ENCODE results near the gene GNAI2. TPM values are rescaled to one million over a fixed set of nuclear protein-coding genes. Genes with fewer than 3 reads are reported as not detected.
"Not testable (repeated sequence)": the region's sequence is repeated elsewhere in the genome, so short reads cannot be mapped to it uniquely, and the experiment has no call there.

Gene GNAI2
- total RNA-seq, 5 donors from 2014 or later (not counting 1 experiment from before 2014, with no cell fraction given), result 257 to 313 (median 287) TPM

DNA sequence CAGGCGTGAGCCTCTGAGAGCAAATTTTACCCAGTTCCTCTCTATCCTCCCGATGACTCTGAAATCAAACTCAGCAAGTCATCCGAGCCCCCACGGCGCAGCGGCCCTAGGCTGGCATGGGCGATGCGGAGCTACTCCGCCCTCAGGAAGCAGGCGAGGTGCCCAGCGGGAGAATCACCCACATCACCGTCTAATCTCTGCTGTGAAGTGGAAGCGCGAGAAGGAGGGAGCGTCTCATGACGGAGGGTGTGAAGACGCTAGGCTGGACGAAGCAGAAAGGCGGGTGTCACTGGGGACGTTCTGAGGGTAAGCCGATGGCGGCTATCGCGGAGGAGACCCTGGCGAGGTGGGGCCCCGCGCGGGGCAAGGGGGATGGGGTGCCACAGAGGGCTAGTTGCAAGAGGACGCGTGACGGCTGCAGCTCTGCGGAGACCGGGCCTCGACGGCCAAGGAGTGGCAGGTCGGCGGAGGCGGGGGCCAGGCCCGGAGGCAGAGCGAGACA lies 9.1 kb upstream of the GNAI2 start:
- H3K4me3 Mint-ChIP-seq, result peak overlapping the region; percentile 89 to 93 (median 92)
- peaks cover 0 to 3% of the 10 kb centered on the region in 2 donors for H3K27me3 Mint-ChIP-seq
- H3K36me3 Mint-ChIP-seq, result no peaks in the 10 kb centered on the region
- H3K27ac Mint-ChIP-seq, result peak overlapping the region; percentile 76 to 86
- peak overlapping the region; percentile 55 for H3K27ac ChIP-seq (ENCODE audit: low read length)
- peak overlapping the region; percentile 67 to 73 for H3K4me3 ChIP-seq (ENCODE audit: control insufficient read depth in 1 of 2, extremely low read depth in 1 of 2, low read length in 1 of 2)
- WGBS (ENCODE audit: insufficient coverage), result 0% methylated on average over 30 of the region's 40 CpGs
- peaks cover 19 to 27% (median 26%) of the 10 kb centered on the region in 3 donors for H3K4me1 Mint-ChIP-seq
- DNase-seq (peak in 13 of 35 experiments; percentile 17 to 68 (median 32)), ATAC-seq (replicated peaks in 1 of 4) (peak; percentile 17 to 29 (median 26))
- no peaks in the 10 kb centered on the region for H3K9me3 Mint-ChIP-seq
- ChIA-PET CTCF (interaction anchor here (0.7 to 5.5 kb wide), 16 partner anchors 9 to 1993 kb away, joined by 3 to 60 read pairs (median 4); partner anchors contain the start of genes HYAL2 (in 1 of the 2), HYAL3 (in 1 of the 2) and NAA80 (in 1 of the 2)), POLR2A (interaction anchor here in 1 of 2 donors (1.8 kb wide), 1 partner anchor 20 kb away, joined by 4 read pairs; no protein-coding TSS in a partner anchor)
- H3K27me3 ChIP-seq (replicated peaks in 1 of 2; ENCODE audit: control insufficient read depth in 2 of 2, extremely low read depth in 1 of 2, insufficient read depth in 2 of 2, low read length in 1 of 2), result peaks cover 0 to 6% of the 10 kb centered on the region in 2 experiments
- no peaks in the 10 kb centered on the region for H3K9me3 ChIP-seq
- peaks cover 0 to 32% of the 10 kb centered on the region in 2 experiments for H3K4me1 ChIP-seq (ENCODE audit: control insufficient read depth in 1 of 2, extremely low read depth in 1 of 2, insufficient read depth in 2 of 2, low read length in 2 of 2)
- H3K36me3 ChIP-seq (ENCODE audit: control insufficient read depth in 2 of 2, extremely low read depth in 1 of 2, insufficient read depth in 1 of 2, low read length in 1 of 2), result no peaks in the 10 kb centered on the region

DNA sequence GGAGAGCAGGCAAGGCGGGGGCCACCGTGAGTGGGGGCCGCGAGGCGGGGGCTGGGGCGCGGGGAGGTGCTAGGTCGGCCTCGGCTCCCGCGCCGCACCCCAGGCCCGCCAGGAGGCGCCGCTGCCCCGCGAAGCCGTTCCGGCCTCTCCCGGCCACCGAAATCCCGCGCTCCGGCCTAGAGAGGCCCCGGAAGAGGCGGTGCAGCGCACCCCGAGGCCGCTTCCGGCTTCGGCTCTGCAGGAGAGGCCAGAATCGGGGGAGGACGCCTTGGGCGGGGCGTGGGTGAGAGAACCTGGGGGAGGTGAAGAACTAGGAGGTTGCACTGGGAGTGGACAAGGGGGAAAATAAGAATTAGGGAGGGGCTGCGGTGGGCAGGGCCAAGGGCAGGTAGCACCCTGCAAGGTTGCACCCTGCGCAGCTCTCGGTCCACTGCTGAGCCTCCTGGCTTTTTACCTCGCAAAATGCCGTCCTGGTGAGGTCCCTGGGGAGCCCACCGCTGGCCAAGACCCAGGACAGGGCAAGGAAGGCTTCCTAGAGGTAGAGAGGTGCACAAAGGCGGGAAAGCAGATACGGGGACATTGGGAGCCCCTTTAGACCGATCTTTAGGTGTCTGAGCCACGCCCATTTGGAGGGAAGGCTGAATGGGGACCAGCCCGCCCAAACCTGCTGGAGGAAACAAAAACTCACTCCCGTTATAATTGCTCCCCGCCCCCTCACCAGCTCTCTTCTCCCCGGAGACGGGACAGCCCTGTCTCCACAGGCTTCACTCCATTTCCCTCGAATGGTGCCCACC lies 8.4 kb upstream of the GNAI2 start:
- Mint-ChIP-seq H3K36me3 (no peaks in the 10 kb centered on the region), H3K4me1 (peaks cover 19 to 29% (median 27%) of the 10 kb centered on the region in 3 donors), H3K4me3 (peak overlapping the region; percentile 89 to 93 (median 92)), H3K27me3 (peaks cover 0 to 3% of the 10 kb centered on the region in 2 donors), H3K27ac (peak overlapping the region; percentile 84 to 88), H3K9me3 (no peaks in the 10 kb centered on the region)
- DNase-seq (peak; percentile 79 to 95 (median 87)), ATAC-seq (replicated peaks in 1 of 4) (peak; percentile 85 to 87 (median 87))
- no peaks in the 10 kb centered on the region for H3K36me3 ChIP-seq (ENCODE audit: control insufficient read depth in 2 of 2, extremely low read depth in 1 of 2, insufficient read depth in 1 of 2, low read length in 1 of 2)
- peaks cover 0 to 6% of the 10 kb centered on the region in 2 experiments for H3K27me3 ChIP-seq (replicated peaks in 1 of 2; ENCODE audit: control insufficient read depth in 2 of 2, extremely low read depth in 1 of 2, insufficient read depth in 2 of 2, low read length in 1 of 2)
- peak overlapping the region; percentile 67 to 95 for H3K4me3 ChIP-seq (ENCODE audit: control insufficient read depth in 1 of 2, extremely low read depth in 1 of 2, low read length in 1 of 2)
- WGBS (ENCODE audit: insufficient coverage), result under 1% methylated on average over 43 of the region's 51 CpGs
- H3K9me3 ChIP-seq, result no peaks in the 10 kb centered on the region
- ChIA-PET POLR2A (interaction anchor here in 1 of 2 donors (0.8 to 1.8 kb wide), 2 partner anchors 13 to 19 kb away, joined by 3 to 4 read pairs; no protein-coding TSS in a partner anchor), CTCF (interaction anchor here (0.6 to 5.5 kb wide), 12 partner anchors 16 to 101 kb away, joined by 3 to 60 read pairs (median 4); partner anchors contain the start of genes HYAL3 (in 1 of the 2) and NAA80 (in 1 of the 2))
- H3K27ac ChIP-seq (ENCODE audit: low read length), result peak overlapping the region; percentile 55
- H3K4me1 ChIP-seq (ENCODE audit: control insufficient read depth in 1 of 2, extremely low read depth in 1 of 2, insufficient read depth in 2 of 2, low read length in 2 of 2), result peaks cover 0 to 32% of the 10 kb centered on the region in 2 experiments

DNA sequence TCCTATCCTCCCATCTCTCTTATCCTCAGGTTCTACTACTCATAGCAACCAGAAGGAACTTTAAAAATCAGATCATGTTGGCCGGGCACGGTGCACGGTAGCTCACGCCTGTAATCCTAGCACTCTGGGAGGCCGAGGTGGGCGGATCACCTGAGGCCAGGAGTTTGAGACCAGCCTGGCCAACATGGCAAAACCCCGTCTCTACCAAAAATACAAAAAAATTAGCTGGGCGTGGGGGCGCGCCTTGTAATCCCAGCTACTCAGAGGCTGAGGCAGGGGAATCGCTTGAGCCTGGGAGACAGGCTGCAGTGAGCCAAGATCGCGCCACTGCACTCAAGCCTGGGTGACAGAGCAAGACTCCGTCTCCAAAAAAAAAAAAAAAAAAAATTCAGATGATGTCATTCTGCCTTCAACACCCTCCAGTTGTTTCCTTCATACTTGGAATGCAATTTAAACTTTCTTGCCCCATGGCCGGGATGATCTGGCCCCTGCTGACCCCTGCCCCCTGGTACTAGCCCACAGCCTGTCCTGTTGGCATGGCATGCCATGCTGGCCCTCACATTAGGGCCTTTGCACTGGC lies 7.7 kb upstream of the GNAI2 start:
- H3K4me3 Mint-ChIP-seq, result peak overlapping the region; percentile 89 to 93 (median 91)

DNA sequence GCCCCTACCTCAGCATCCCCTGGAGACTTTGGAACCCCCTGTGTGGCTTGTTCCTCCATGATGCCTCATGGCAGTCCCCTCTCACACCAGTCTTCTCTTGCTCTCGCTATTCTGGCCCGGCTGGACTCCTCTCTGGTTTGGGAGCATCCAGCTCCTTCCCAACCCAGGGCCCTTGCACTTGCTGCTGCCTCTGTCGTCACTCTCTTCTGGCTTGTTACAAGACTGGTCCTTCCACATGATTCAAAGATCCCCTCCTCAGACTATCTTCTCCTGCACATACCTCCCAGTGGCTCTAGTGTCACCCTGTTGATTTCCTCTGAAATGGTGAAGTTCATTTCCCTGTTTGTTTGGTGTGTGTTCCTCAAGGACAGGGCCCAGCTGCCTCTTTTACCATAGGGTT lies 6.5 kb upstream of the GNAI2 start:
- H3K4me1 Mint-ChIP-seq, result peaks cover 21 to 33% (median 29%) of the 10 kb centered on the region in 3 donors
- H3K27ac ChIP-seq (ENCODE audit: low read length), result no peak overlapping the region
- H3K4me3 Mint-ChIP-seq, result peak overlapping the region in 2 of 3 donors; percentile 17 to 49

More for the DNA sequence above, 7.7 kb upstream of the GNAI2 start:
- H3K36me3 ChIP-seq (ENCODE audit: control insufficient read depth in 2 of 2, extremely low read depth in 1 of 2, insufficient read depth in 1 of 2, low read length in 1 of 2); H3K9me3 ChIP-seq; H3K27ac ChIP-seq (ENCODE audit: low read length); H3K36me3 Mint-ChIP-seq; H3K9me3 Mint-ChIP-seq; H3K27me3 ChIP-seq (replicated peaks in 1 of 2; ENCODE audit: control insufficient read depth in 2 of 2, extremely low read depth in 1 of 2, insufficient read depth in 2 of 2, low read length in 1 of 2); DNase-seq; H3K27me3 Mint-ChIP-seq; ATAC-seq (replicated peaks in 1 of 4): not testable (repeated sequence)
- 63% methylated on average over 15 of the region's 15 CpGs for WGBS (ENCODE audit: insufficient coverage)
- peaks cover 0 to 32% of the 10 kb centered on the region in 2 experiments for H3K4me1 ChIP-seq (ENCODE audit: control insufficient read depth in 1 of 2, extremely low read depth in 1 of 2, insufficient read depth in 2 of 2, low read length in 2 of 2)
- Mint-ChIP-seq H3K27ac (peak overlapping the region; percentile 84 to 88), H3K4me1 (peaks cover 19 to 33% (median 27%) of the 10 kb centered on the region in 3 donors)
- peak overlapping the region; percentile 67 to 95 for H3K4me3 ChIP-seq (ENCODE audit: control insufficient read depth in 1 of 2, extremely low read depth in 1 of 2, low read length in 1 of 2)
- ChIA-PET CTCF (interaction anchor here (0.6 to 5.5 kb wide), 6 partner anchors 15 to 100 kb away, joined by 3 to 60 read pairs (median 4); no protein-coding TSS in a partner anchor), POLR2A (interaction anchor here in 1 of 2 donors (0.8 to 1.8 kb wide), 2 partner anchors 12 to 19 kb away, joined by 3 to 4 read pairs; no protein-coding TSS in a partner anchor)

DNA sequence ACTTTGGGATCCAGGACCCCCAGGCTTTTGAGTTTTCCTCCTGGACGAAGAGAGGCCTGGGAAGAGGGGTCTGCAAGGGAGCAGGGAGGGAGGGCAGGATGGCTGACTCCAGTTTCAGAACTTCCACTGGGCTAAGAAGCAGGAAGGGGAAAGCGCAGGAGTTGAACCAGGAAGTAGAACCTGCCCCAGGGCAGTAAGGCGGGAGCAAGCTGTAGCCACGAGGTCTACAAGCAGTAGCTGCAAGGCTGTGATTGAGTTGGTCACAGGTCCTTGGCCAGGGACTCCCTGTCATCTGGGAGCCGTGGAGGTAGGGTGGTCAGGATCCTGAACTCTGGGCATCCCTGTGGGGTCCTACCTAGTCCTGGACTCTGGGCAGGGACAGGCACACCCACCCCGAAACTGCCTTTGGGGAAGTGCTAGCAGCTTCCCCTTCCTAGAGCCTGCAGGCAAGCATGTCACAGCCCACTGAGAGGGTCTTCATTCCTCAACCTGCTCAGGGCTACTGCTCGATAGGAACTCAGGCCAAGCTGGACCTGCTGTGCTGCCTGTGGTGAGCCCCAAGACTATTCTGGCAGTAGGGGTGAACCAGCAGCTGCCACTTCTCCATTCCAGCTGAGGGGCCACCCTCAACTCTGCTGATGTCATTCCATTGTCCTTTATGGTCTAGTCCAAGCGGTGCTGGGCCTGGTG lies 5.8 kb upstream of the GNAI2 start:
- no peak for ATAC-seq (replicated peaks in 1 of 4)
- no peak overlapping the region for H3K27ac ChIP-seq (ENCODE audit: low read length)
- H3K27ac Mint-ChIP-seq, result no peak overlapping the region

More for the DNA sequence above, 6.5 kb upstream of the GNAI2 start:
- H3K36me3 ChIP-seq (ENCODE audit: control insufficient read depth in 2 of 2, extremely low read depth in 1 of 2, insufficient read depth in 1 of 2, low read length in 1 of 2), result no peaks in the 10 kb centered on the region
- Mint-ChIP-seq H3K9me3 (no peaks in the 10 kb centered on the region), H3K27ac (peak overlapping the region; percentile 10 to 46), H3K36me3 (no peaks in the 10 kb centered on the region), H3K27me3 (no peaks in the 10 kb centered on the region)
- peaks cover 0 to 32% of the 10 kb centered on the region in 2 experiments for H3K4me1 ChIP-seq (ENCODE audit: control insufficient read depth in 1 of 2, extremely low read depth in 1 of 2, insufficient read depth in 2 of 2, low read length in 2 of 2)
- DNase-seq (no peak), ATAC-seq (replicated peaks in 1 of 4) (no peak)
- CTCF ChIA-PET, result interaction anchor here in 1 of 2 donors (0.6 to 5.5 kb wide), 3 partner anchors 10 to 17 kb away, joined by 3 to 60 read pairs (median 5); no protein-coding TSS in a partner anchor
- POLR2A ChIA-PET, result interaction anchor here in 1 of 2 donors (0.6 kb wide), 1 partner anchor 26 kb away, joined by 8 read pairs; no protein-coding TSS in a partner anchor
- H3K4me3 ChIP-seq (ENCODE audit: control insufficient read depth in 1 of 2, extremely low read depth in 1 of 2, low read length in 1 of 2), result no peak overlapping the region
- H3K27me3 ChIP-seq (replicated peaks in 1 of 2; ENCODE audit: control insufficient read depth in 2 of 2, extremely low read depth in 1 of 2, insufficient read depth in 2 of 2, low read length in 1 of 2), result peaks cover 0 to 6% of the 10 kb centered on the region in 2 experiments
- H3K9me3 ChIP-seq, result no peaks in the 10 kb centered on the region
- 100% methylated on average over 2 of the region's 3 CpGs for WGBS (ENCODE audit: insufficient coverage)

More for the DNA sequence above, 5.8 kb upstream of the GNAI2 start:
- H3K4me3 Mint-ChIP-seq, result no peak overlapping the region
- no peaks in the 10 kb centered on the region for H3K27me3 Mint-ChIP-seq
- peaks cover 0 to 6% of the 10 kb centered on the region in 2 experiments for H3K27me3 ChIP-seq (replicated peaks in 1 of 2; ENCODE audit: control insufficient read depth in 2 of 2, extremely low read depth in 1 of 2, insufficient read depth in 2 of 2, low read length in 1 of 2)
- no peaks in the 10 kb centered on the region for H3K36me3 ChIP-seq (ENCODE audit: control insufficient read depth in 2 of 2, extremely low read depth in 1 of 2, insufficient read depth in 1 of 2, low read length in 1 of 2)
- POLR2A ChIA-PET, result no interaction called here
- peaks cover 21 to 34% (median 32%) of the 10 kb centered on the region in 3 donors for H3K4me1 Mint-ChIP-seq
- CTCF ChIA-PET, result interaction anchor here in 1 of 2 donors (1.3 to 1.7 kb wide), 2 partner anchors 13 to 16 kb away, joined by 4 to 5 read pairs; no protein-coding TSS in a partner anchor
- H3K9me3 ChIP-seq, result no peaks in the 10 kb centered on the region
- 84% methylated on average over 7 of the region's 8 CpGs for WGBS (ENCODE audit: insufficient coverage)
- no peak overlapping the region for H3K4me3 ChIP-seq (ENCODE audit: control insufficient read depth in 1 of 2, extremely low read depth in 1 of 2, low read length in 1 of 2)
- DNase-seq, result no peak
- peaks cover 2 to 40% of the 10 kb centered on the region in 2 experiments for H3K4me1 ChIP-seq (ENCODE audit: control insufficient read depth in 1 of 2, extremely low read depth in 1 of 2, insufficient read depth in 2 of 2, low read length in 2 of 2)
- H3K9me3 Mint-ChIP-seq, result no peaks in the 10 kb centered on the region
- no peaks in the 10 kb centered on the region for H3K36me3 Mint-ChIP-seq

All from T-cell (primary cell).